GM19455 (cell line): Measurements from ENCODE around the gene PKP1.

Experiments
- ATAC-seq: cut with Tn5 transposase; IDR thresholded peaks from one replicate; pipeline ENCODE4 v1.9.1; 2021; ENCODE audit not compliant: unreplicated experiment

PKP1 gene

GRCh38 chr1:201324821-201325677 is 41.7 kb downstream of the PKP1 start:
- ATAC-seq = no peak

GRCh38 chr1:201325678-201326060 is 42.4 kb downstream of the PKP1 start:
- ATAC-seq = no peak

GRCh38 chr1:201326710-201327109 is 43.4 kb downstream of the PKP1 start:
- ATAC-seq = no peak

- no peak for ATAC-seq
Measured at GRCh38 chr1:201327687-201328240, 44.5 kb downstream of the PKP1 start.

- ATAC-seq = no peak
Measured at GRCh38 chr1:201328576-201328975, 45.3 kb downstream of the PKP1 start.

- ATAC-seq = no peak
Measured at GRCh38 chr1:201329286-201329685, 46.0 kb downstream of the PKP1 start.

GRCh38 chr1:201329801-201330200 is 46.5 kb downstream of the PKP1 start:
- ATAC-seq = no peak

GRCh38 chr1:201330541-201330940 is 47.2 kb downstream of the PKP1 start:
- ATAC-seq = no peak

GRCh38 chr1:201331166-201331565 is 47.9 kb downstream of the PKP1 start:
- ATAC-seq = no peak

- no peak for ATAC-seq
Measured at GRCh38 chr1:201332021-201332420, 48.7 kb downstream of the PKP1 start.

GRCh38 chr1:201332616-201333335 is 49.5 kb downstream of the PKP1 start:
- no peak for ATAC-seq

GRCh38 chr1:201334325-201335173 is 51.2 kb downstream of the PKP1 start:
- no peak for ATAC-seq

GRCh38 chr1:201335174-201335870 is 52.0 kb downstream of the PKP1 start:
- no peak for ATAC-seq

GRCh38 chr1:201335901-201336300 is 52.6 kb downstream of the PKP1 start:
- no peak for ATAC-seq

GRCh38 chr1:201336711-201337450 is 53.6 kb downstream of the PKP1 start:
- no peak for ATAC-seq

- no peak for ATAC-seq
Measured at GRCh38 chr1:201341377-201341776, 58.1 kb downstream of the PKP1 start.

- ATAC-seq = no peak
Measured at GRCh38 chr1:201344206-201345080, 61.1 kb downstream of the PKP1 start.

- no peak for ATAC-seq
Measured at GRCh38 chr1:201345081-201345355, 61.7 kb downstream of the PKP1 start.

GRCh38 chr1:201346337-201346939 is 63.1 kb downstream of the PKP1 start:
- no peak for ATAC-seq
